HG02981 (cell line): ENCODE measurements around the gene THYN1.
A peak's percentile ranks its signal among the peaks of the same experiment; 100 is the strongest.

Source experiments
- ATAC-seq: cut with Tn5 transposase; IDR thresholded peaks from one replicate; pipeline ENCODE4 v1.9.1; 2021; ENCODE audit warnings: mild to moderate bottlenecking, moderate library complexity; ENCODE audit not compliant: unreplicated experiment

Gene THYN1

DNA sequence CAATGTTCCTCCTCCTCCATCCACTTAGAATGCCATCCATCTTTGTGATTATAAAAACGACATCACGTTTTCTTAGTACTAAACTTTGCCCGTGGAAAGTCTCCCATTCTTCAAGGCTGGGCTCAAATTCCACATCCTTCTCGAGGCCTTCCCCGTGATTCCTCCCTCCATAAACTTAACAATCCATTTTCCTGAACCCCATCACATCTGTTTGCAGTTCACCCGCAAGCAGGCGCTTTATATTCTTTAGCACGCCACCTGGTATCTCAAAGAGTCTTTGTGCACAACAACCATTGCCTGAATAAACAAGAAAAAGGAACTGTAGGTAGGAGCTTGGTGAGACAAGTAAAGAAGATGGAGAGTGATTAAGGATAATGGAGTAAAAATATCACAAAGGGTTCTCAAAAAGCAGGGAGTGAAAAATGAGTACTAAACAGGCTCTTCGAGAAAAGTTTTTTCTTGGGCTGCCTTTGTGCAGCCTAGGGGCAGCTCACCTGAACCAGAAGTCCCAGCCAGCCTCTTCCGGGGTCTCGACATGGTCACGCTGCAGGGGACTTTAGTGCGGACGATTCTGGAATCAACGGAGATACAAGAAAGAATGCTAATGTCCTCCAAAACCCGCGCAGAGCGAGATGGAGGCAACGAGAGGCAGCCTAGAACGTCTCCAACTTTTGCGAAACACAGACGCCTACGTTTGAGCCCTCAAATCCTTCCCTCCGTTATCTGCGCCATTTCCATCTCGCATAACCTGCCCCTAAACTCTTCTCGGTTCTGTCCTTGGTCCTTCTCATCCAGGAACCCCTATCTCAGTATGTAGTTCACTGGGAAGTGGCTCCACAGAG lies 585 bp downstream of the THYN1 start:
- ATAC-seq: peak; percentile 25

DNA sequence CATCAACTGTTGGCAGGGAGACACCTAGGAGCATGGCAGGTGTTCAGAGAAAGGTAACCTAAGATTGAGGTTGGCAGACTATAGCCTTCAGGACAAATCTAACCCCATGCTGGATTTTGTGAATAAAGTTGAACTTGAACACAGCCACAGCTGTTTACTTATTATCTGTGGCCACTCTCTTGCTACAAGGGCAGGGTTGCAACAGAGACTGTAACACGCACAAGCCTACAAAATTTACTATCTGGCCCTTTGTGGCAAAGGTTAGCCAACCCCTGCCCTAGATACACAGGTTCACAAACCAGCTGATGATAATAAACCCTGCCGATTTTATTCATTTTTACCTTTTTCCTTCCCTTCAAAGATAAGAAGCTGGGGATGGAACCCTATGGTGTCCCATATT lies 2.5 kb downstream of the THYN1 start:
- ATAC-seq: no peak

DNA sequence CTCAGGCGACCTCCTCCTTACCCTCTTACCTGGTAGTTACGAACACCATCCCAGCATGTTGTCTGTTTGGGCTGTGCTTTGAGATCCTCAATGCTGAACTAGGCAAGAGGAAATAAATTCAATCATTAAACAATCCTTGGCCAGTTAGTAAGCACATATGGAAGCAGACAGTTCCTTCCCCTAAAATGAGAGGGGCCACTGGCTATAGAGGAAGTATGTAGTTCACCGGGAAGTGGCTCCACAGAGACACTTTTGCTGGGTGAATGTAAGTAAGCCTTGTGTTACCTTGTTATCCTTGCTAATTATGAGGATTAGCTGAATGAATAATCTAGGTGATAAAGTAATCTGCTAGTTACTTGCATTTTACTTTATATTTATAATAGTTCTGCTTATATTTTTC lies 2.9 kb downstream of the THYN1 start:
- no peak for ATAC-seq

DNA sequence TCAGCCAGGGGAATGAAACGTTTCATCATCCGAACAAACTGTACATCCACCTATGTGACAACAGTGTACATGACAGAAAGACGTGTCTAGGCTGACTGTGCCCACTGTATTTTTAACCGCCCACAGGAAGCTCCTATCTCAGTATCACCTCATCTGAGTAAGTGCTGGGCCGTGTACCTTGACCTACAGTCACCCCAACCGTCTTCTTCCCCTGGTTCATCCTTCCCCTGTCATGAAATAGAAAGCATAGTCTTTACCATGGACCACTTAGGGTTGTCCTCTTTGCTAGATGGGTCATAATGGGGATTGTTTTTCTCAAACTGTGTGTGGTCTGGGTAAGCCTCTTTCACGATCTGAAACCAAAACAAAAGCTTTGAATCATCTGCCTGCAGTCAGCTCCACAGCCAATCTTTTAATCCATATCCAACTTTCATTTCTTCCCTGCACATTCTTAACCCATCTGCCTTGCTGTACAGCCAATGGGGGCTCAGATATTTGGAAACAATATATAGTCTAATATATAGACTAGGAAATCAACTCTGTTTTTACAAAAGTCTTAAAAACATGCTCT lies 4.2 kb downstream of the THYN1 start:
- no peak for ATAC-seq

DNA sequence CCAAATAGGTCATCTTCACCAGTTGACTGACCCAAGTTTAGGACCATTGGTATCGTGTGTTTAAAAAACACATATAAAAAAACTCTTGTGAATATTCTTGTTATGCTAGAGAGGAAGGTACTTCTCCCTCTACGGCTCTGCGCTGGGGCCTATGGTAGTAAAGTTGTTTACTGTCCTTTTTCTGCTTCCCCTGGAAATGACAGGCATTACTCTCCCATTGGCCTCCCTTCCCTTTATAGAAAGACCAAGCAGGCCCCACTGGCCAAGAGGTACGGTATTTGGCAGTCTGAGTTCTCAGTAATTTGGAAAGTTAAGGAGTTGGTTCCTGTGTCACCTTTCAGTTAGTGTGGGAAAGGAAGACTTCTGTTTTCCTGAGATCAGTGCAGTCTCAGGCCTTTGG lies 6.5 kb downstream of the THYN1 start:
- no peak for ATAC-seq

DNA sequence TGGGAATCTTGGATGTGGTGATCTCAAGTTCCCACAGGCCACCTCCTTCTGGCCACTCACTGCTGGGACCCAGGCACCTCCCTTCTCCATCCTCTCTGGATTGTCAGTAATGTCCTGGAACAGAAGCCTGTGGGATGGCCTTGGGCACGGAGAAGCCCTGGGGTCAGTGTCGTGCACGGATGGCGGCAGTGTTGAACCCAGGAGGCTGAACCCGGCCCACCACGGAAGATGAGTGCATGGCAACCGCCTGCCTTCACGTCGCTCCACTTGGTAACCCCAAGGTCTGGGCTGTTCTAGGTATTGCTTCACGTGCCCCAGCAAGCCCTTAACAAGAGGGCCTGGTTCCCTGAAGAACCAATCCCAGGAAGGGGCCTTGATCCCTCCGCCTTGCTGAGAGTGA lies 7.1 kb downstream of the THYN1 start:
- no peak for ATAC-seq

DNA sequence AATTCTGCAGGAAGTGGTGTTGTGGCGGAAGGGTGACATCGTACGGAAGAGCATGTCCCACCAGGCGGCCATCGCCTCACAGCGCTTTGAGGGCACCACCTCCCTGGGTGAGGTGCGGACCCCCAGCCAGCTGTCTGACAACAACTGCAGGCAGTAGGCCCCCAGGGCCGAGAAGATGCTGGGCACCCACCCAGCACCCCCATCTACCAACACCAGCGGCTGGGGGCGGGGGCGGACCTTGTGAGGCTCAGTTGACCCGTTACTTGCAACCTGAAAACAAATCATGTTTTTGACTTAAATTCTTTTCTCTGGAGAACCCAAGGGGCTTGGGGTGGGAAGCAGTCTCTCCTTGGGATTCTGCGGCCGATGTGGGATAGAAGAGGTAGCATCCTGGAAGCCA lies 7.7 kb downstream of the THYN1 start:
- no peak for ATAC-seq

DNA sequence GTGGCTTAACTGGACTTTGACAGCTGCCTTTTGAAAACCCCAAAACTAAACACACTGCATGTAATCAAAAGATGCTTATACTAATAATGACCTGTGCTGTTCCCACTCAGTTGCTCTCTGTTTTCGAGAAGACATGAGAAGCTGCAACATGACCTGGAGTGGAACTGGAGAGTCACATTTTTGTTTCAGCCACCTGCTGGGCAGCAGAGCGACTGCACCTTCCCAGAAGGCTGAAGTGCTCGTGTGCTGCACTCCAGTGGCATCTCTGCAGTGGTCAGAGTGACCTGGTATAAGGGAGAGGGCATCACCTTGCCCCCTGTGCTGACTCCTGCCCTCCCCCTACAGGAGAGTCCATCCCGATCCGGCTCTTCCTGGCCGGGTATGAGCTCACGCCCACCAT lies 8.6 kb downstream of the THYN1 start:
- peak; percentile 87 for ATAC-seq

DNA sequence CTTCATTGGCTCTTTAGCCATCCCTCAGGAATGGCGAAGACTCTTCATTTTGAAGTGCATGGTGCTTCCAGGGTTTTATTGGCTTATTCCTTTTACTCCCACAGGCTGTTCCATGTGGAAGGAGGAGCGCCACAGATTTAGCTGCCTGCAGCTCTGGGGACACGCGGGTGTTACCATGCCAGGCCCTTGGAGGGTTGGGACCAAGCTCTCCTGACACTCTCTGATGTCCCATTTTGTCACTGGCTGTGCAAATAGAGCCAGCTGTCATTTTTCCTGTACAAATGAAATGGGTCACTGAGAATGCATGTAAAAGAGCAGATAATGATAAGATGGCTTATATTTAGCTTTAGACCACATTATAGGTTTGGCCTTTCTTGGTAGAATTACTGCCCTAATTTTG lies 9.2 kb downstream of the THYN1 start:
- no peak for ATAC-seq

DNA sequence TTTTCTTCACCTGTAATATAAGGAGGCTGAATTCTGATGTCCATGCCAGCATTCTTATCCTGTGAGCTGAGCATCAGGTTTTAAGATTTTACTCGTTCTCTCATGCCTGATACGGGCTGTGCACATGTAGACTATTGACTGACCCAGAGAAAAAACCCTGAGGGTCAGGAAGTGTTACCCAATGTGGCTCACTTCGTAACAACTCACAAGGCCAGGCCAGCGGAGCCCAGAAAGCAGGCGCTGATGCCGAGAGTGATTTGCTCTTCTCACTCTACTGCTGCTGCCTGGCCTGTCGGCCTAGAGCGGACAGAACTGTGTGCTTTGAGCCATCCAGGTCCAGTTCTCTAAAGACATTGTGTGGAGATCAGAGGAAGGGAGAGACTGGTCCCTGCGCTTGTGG lies 10.8 kb downstream of the THYN1 start:
- ATAC-seq: no peak

DNA sequence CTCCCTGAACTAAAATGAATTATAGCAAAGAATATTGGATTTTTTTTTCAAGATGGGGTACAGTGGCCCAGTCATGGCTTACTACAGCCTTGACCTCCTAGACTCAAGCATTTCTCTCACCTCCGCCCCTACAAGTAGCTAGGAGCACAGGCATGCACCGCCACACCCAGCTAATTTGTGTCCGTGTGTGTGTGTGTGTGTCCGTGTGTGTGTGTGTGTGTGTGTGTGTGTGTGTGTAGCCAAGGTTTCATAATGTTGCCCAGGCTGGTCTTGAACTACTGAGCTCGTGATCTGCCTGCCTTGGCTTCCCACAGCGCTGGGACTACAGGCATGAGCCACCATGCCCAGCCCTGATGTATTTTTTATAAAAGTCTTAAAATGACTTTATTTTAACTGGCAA lies 12.6 kb downstream of the THYN1 start:
- ATAC-seq: no peak

DNA sequence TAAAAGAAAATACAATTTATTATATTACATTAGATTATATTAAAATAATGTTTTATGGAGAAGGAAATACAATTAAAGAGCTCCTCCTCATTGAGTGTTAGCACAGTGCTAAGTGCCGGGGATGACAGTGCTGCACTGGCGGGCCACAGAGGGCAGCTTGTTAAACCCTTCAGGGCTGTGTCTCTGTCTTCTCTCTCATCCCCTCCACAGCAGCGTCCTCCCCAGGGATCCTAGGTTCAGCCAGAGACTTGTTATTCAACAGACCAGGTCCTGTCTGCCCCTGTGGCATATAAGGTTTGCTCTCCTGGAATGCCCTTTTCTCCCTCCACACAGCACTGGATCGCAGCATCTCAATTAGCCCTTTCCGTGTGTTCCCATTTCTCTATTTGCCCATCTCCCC lies 14.2 kb downstream of the THYN1 start:
- ATAC-seq: no peak

DNA sequence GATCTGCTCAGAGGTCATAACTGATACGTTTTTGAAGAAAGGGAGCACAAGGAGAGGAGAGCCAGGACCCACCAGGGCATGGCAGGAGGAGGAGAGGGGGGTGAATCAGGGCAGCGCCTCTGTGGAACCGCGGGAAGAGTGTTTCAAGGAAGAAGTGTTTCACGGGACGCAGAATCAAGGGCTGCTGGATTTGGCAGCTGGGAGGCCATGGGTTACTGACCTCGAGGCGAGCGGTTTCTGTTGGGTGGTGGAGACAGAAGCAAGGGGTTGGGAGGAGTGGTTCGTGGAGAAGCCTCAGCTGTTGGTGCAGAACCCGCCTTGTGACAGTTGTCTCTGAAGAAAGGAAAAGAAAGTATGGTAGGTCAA lies 15.6 kb downstream of the THYN1 start:
- no peak for ATAC-seq

DNA sequence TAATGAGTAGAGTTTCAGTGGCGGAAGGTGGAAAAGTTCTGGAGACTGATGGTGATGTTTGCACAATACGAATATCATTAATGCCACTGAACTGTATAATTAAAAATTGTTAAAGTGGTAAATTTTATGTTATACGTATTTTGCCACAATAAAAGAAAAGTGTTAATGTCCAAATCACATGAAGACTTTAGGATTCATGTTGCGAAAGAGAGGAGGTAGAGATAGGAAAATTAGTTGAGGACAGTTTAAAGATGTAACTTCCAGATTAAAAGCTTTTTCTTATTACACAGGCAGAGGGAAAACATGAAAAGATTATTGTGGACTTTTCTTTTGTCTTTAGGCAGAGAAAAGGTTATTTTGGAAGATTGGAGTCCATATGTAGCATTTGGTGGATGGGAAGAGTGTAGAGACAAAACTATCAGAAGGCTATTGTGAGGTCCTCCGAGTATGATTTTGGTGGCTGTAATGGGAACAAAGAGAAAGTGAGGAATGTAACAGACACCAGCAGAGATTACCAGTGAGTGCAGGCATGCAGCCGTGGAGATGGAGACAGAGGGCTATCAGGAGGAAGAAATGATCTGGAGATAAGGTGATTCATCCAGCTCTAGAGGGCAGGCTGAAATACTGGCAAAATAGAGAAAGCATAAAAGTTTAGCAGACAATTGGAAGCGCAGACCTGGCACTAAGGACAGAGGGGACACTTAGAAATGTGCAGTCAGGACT lies 16.2 kb downstream of the THYN1 start:
- ATAC-seq: no peak

DNA sequence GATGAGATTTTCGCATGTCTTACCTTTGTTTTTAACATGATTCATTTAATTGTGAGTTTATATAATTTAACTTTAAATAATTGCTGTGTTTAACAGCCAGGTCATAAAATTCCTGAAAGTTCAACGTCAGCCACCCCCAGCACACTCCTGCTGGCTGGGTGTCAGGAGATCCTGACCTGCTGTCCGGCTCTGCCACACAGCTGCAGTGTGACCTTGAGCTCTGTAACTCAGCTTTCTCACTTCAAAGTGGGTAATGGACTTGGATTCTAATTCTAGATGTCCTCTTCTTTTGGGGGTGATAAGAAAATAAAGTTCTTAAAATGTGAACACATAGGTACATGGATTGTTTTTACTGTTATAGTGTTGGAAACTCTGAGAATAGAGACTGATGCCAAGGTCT lies 17.8 kb downstream of the THYN1 start:
- no peak for ATAC-seq

DNA sequence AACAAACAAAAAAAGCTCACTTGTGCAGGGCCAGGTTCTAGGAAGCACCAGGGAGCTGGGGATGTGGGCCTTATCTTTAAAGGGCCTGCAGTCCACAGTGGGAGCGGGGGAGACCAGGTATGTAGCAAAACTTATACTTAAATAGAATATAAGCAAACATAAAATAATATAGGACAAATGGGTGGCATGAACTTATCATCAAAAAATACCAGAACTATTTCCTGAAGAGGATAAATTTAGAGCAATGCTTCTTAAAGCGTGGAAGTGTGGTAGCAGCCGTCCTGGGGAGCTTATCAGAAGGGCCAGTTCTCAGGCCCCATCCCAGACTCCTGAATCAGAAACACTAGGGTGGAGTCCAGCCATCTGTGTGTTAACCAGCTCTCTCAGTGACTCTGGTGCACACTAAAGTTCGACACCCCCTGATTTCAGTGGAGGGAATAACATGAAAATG lies 19.4 kb downstream of the THYN1 start:
- ATAC-seq: no peak

DNA sequence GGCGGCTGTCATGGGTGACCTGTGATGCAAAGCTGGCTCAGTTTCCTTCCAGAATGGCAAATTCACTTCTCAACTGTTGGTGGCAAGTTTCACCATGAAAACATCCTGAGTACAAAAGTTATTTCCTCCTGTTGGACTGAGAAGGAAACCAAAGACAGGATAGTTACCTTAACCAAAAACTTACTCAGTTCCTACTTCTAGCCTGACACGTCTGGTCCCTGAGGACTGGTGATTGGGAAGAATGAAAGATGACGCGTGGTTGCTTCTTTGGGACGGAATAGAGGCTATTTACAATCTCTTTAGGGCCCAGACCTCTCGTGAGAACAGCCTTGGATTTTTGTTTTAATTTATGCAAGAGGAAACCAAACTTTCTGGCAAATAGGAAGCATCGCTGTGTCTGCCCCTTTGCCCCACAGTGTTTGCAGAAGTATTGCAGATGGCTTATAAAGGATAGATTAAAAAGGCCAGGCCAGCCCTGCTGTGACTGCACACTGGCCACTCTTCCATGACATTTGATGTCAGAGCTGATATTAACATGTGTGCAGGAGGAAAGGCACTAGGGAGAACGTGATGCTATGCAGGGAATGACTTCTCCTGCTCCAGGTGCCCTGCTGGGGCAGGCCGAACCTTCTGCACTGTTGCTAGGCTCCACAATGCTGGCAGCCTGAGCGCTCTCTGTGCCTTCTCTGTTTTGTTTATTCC lies 21.0 kb downstream of the THYN1 start:
- peak; percentile 27 for ATAC-seq

DNA sequence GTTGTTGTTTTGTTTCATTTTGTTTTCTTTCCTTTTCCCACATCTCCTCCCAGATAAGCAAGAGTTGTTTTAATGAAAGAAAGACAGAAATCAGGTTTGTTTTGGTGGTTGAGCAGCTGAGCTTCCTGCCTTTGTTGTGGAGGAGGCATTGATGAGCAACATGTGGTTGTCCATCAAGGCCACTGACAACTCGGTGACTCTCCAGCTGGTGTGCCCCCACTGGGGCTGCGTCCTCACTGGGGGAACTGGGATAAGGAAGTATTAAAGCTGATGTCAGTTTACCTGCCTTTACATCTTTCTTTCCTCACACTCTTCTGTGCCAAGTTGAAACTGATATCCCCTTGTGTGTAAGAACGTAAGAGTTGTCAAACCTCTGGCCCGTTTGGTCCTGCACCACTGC lies 22.8 kb downstream of the THYN1 start:
- no peak for ATAC-seq

DNA sequence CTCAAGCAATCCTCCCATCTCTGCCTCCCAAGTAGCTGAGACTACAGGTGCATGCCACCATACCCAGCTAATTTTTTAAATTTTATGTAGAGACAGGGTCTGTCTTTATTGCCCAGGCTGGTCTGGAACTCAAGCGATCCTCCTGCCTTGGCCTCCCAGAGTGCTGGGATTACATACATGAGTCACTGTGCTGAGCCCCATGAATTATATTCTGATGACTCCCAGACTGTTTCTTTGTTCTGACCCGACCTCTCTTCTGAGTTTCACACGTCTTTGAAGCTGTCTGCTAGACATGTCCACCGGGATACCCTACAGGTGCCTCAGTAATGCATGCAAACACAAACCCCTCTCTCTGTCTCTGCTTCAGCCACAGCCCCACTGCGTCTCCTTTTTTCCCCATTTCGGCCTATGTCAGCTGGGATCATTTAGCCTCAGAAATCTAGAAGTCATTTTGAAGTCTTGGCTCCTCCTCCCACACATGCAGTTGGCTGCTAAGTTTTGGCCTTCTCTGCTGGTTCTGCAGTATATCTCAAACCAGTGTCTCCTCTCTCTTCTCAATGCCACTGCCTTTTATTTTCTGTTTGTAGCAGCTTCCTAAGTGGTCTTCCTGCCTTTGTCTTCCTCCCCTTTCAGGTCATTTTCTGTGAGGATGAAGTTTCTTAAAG lies 23.9 kb downstream of the THYN1 start:
- no peak for ATAC-seq

DNA sequence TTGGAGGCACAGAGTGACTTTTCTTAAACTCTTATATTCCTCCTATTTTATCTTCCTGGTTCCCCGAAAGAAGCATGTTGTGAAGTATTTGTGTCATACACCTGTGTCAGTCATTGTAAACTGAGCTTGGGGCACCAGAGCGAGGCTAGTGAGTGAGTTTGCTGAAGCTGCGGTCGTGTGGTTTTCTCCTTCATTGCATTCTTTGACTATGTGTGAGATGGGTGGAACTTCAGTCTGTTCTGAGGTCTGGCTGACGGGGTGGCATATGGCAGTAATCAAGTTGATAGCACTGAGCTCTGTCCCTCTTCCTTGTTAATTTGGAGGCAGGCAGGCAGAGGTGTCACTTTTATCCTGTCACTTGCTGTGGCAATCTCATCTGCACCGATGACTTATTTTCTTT lies 24.5 kb downstream of the THYN1 start:
- ATAC-seq: peak; percentile 46

DNA sequence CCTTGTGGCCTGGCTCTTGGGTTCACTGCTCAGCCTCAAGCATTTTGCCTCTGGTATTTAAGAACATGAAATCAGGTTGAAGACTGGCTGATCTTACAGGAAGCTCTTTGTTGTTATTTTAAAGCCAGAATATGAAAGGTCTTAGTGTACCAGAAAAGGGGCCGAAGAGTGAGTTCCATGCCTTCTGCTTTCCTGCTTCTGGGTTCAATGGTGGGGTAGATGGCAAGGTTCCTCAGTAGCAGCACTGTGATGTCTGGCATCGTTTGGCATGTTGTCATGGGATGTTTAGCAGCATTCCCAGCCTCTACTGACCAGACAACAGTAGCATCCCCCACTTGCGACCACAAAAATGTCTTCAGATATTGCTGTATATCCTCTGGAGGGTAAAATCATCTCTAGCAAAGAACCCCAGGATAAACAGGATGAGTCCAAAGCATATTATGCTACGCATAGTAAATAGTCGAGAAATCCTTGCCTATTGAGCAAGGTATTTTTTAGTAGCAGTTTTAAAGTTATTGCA lies 26.3 kb downstream of the THYN1 start:
- no peak for ATAC-seq
